Tibial nerve (tissue), 4 donors: ENCODE data around the gene ITGA8. TPM values are rescaled to one million over a fixed set of nuclear protein-coding genes. Genes with fewer than 3 reads are reported as not detected.
A peak's percentile ranks its signal among the peaks of the same experiment; 100 is the strongest.

Experiments
- DNase-seq, 2 donors: peaks; one replicate each; pipeline ENCODE4 v3.0.0-alpha.2; 2019; ENCODE audit warnings: low spot score in 2 of 2
- H3K27ac ChIP-seq, 4 donors: fragments of 200-600 bp; sonication (generic) in 3 of 4; one replicate each; pipeline ENCODE4 v1.5.1; 2017 to 2019; ENCODE audit warnings: mild to moderate bottlenecking in 1 of 4
- H3K27me3 ChIP-seq, 2 donors: fragments of 200-600 bp; sonication (generic) in 1 of 2; one replicate each; pipeline versions ENCODE4 v1.5.1 to v1.6.0; 2017 to 2019
- H3K36me3 ChIP-seq, 3 donors: fragments of 200-600 bp; sonication (generic); one replicate each; pipeline ENCODE4 v1.5.1; 2018 to 2019
- H3K4me1 ChIP-seq, 4 donors: fragments of 200-600 bp; sonication (generic) in 3 of 4; one replicate each; pipeline ENCODE4 v1.5.1; 2017 to 2019
- H3K4me3 ChIP-seq, 4 donors: fragments of 200-600 bp; sonication (generic) in 3 of 4; one replicate each; pipeline ENCODE4 v1.5.1; 2017 to 2019; ENCODE audit warnings: mild to moderate bottlenecking in 1 of 4, moderate library complexity in 1 of 4
- H3K9me3 ChIP-seq, 4 donors: fragments of 200-600 bp; sonication (generic) in 3 of 4; one replicate each; pipeline ENCODE4 v1.5.1; 2017 to 2019
- CTCF ChIP-seq, 5 experiments: fragments of 200-600 bp in 3 of 5; fragments of 450-650 bp in 2 of 5; sonication (generic) in 3 of 5; IDR thresholded peaks; one replicate each; pipeline ENCODE4 v1.5.1; 2016 to 2019; ENCODE audit warnings: antibody characterized with exemption in 5 of 5, mild to moderate bottlenecking in 3 of 5, moderate library complexity in 2 of 5
- EP300 ChIP-seq, 2 donors: sonication (generic); formaldehyde crosslinking; IDR thresholded peaks; one replicate each; pipeline ENCODE4 v1.6.1; 2017; ENCODE audit warnings: antibody characterized with exemption in 2 of 2, mild to moderate bottlenecking in 1 of 2
- POLR2A ChIP-seq, 2 donors: fragments of 450-650 bp; IDR thresholded peaks; one replicate each; pipeline ENCODE4 v1.6.1; 2017; ENCODE audit warnings: antibody characterized with exemption in 2 of 2, mild to moderate bottlenecking in 2 of 2, moderate library complexity in 2 of 2
- WGBS, 2 donors: methylation state at CpG; one replicate each; pipeline ENCODE4 v1.1.5; 2018; 5-methylcytosine and 5-hydroxymethylcytosine counted together
- total RNA-seq, 4 donors: library from RNA; depleted of rRNA; stranded (reverse); fragments of >200 nt; gene quantifications; one replicate each; pipeline ENCODE4 v1.1.0, GENCODE V29; 2016

Gene ITGA8
- total RNA-seq, 4 donors from 2014 or later, result 1.5 to 8.7 (median 4.3) TPM

DNA sequence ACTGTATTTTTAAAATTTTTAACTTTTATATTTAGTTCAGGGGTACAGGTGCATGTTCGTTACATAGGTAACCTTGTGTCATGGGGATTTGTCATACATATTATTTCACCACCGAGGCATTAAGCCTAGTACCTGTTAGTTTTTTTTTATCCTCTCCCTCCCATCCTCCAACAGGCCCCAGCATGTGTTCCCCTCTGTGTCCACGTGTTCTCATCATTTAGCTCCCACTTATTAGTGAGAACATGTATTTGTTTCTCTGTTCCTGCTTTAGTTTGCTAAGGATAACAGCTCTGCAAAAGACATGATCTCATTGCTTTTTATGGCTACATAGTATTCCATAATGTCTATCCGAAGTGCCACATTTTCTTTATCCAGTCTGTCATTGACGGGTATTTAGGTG, 22.4 kb upstream of the ITGA8 start:
- TF ChIP-seq POLR2A (IDR thresholded peaks at IDR 0.05) (no peak), EP300 (IDR thresholded peaks at IDR 0.05) (no peak), CTCF (IDR thresholded peaks at IDR 0.05) (no peak)
- Histone ChIP-seq H3K4me1 (peaks cover 0 to 8% (median 0%) of the 10 kb centered on the region in 4 donors), H3K27ac (no peak overlapping the region), H3K27me3 (no peaks in the 10 kb centered on the region), H3K9me3 (no peaks in the 10 kb centered on the region), H3K36me3 (no peaks in the 10 kb centered on the region), H3K4me3 (no peak overlapping the region)
- WGBS, 2 donors, result 63 to 70% methylated on average over 5 of the region's 5 CpGs
- DNase-seq, result no peak

DNA sequence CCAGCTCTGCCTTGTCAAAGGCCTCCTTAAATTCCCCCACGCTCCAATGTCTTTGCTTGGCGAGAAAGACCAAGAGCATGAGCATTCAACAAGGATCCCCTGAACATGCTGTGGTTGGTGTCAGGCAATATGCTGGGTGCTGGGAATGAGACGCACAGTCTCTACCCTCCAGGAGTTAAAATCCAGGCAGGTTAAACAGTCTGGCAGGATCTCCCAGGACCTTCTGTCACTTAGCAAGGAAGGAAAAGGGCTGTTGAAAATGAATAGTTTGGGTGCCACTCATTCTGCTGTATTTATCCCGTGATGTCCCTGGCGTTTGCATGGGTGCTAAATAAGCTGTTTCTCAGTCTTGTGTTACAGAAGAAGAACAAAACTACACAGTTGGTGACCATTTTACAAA, 21.9 kb upstream of the ITGA8 start:
- peaks cover 0 to 8% (median 0%) of the 10 kb centered on the region in 4 donors for H3K4me1 ChIP-seq
- no peak for TF ChIP-seq CTCF (IDR thresholded peaks at IDR 0.05)
- TF ChIP-seq EP300 (IDR thresholded peaks at IDR 0.05), result no peak
- no peak for TF ChIP-seq POLR2A (IDR thresholded peaks at IDR 0.05)
- H3K9me3 ChIP-seq, result no peaks in the 10 kb centered on the region
- no peaks in the 10 kb centered on the region for H3K36me3 ChIP-seq
- DNase-seq, result no peak
- no peaks in the 10 kb centered on the region for H3K27me3 ChIP-seq
- no peak overlapping the region for H3K4me3 ChIP-seq
- WGBS, 2 donors, result 94 to 95% methylated on average over 5 of the region's 5 CpGs
- H3K27ac ChIP-seq, result no peak overlapping the region

DNA sequence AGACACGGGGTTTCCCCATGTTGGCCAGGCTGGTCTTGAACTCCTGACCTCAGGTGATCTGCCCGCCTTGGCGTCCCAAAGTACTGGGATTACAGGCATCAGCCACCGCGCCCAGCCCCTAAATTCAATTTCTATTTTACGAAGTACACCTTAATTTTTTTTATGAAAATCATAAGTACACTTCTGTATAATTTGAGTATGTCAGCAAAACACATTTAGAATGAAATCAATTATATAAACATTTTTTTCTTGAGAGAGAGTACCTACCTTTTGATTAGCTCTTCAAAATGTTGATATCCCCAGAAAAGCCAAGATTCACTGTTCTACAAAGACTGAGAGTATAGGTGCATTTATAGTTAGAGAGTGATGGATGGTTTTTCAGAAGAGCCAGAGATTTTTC, 20.5 kb upstream of the ITGA8 start:
- Histone ChIP-seq H3K36me3 (no peaks in the 10 kb centered on the region), H3K4me3 (no peak overlapping the region), H3K27ac (no peak overlapping the region), H3K9me3 (no peaks in the 10 kb centered on the region), H3K4me1 (peaks cover 0 to 20% (median 0%) of the 10 kb centered on the region in 4 donors), H3K27me3 (no peaks in the 10 kb centered on the region)
- WGBS, 2 donors, result 92% methylated on average over 6 of the region's 6 CpGs
- no peak for DNase-seq
- TF ChIP-seq CTCF (IDR thresholded peaks at IDR 0.05), result no peak

GRCh38 chr10:15739254-15739970, 19.7 kb upstream of the ITGA8 start:
- H3K36me3 ChIP-seq, result no peaks in the 10 kb centered on the region
- no peak overlapping the region for H3K4me3 ChIP-seq
- peaks cover 0 to 22% (median 0%) of the 10 kb centered on the region in 4 donors for H3K4me1 ChIP-seq
- no peak for TF ChIP-seq CTCF (IDR thresholded peaks at IDR 0.05)
- TF ChIP-seq POLR2A (IDR thresholded peaks at IDR 0.05), result no peak
- TF ChIP-seq EP300 (IDR thresholded peaks at IDR 0.05), result no peak
- WGBS, 2 donors, result 63 to 64% methylated on average over 9 of the region's 9 CpGs
- DNase-seq, result no peak
- no peaks in the 10 kb centered on the region for H3K9me3 ChIP-seq
- H3K27me3 ChIP-seq, result no peaks in the 10 kb centered on the region
- peak overlapping the region in 1 of 4 donors; percentile 73 for H3K27ac ChIP-seq

GRCh38 chr10:15738270-15738925, 18.7 kb upstream of the ITGA8 start:
- Histone ChIP-seq H3K4me3 (no peak overlapping the region), H3K27ac (peak overlapping the region in 3 of 4 donors; percentile 40 to 73 (median 52)), H3K9me3 (no peaks in the 10 kb centered on the region), H3K36me3 (no peaks in the 10 kb centered on the region), H3K27me3 (no peaks in the 10 kb centered on the region), H3K4me1 (peaks cover 0 to 22% (median 0%) of the 10 kb centered on the region in 4 donors)
- DNase-seq, result peak in 1 of 2 donors; percentile 54
- TF ChIP-seq CTCF (IDR thresholded peaks at IDR 0.05) (no peak), POLR2A (IDR thresholded peaks at IDR 0.05) (no peak), EP300 (IDR thresholded peaks at IDR 0.05) (peak in 1 of 2 donors; percentile 57)
- 36 to 52% methylated on average over 10 of the region's 10 CpGs for WGBS, 2 donors
